ENCODE data around the gene FARP1.

FARP1 gene

DNA sequence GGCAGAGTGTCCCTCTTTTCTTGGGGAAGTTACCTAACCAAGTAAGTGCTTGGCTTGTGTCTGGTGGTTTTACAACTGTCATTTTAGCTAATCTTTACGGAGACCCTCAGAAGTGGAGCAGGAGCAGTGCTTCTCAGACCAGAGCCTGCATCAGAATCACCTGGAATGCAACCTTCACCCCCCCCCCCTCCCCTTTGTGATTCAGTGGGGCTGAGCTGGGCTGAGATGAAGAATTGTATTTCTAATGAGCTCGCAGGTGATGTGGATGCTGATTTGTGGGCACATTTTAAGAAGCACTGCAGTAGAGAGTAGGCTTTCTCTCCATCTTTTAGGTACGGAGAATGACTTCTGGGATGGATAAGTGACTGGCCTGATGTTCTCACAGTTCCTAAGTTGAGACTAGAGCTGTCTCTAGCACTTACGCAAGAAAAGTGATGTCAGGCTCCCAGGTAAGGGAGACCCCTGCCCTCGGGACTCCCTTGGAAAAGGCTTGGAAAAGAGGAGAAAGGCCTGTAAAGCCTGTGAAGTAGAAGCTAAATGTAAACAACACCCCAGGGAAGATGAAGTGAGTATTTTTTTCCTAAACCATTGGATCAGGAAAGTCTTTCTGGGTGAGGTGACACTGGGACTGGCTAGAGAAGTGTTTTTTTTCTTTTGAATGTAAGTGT is 57.5 kb downstream of the FARP1 start:
- no peak for DNase-seq (ENCODE audit: low spot score)

DNA sequence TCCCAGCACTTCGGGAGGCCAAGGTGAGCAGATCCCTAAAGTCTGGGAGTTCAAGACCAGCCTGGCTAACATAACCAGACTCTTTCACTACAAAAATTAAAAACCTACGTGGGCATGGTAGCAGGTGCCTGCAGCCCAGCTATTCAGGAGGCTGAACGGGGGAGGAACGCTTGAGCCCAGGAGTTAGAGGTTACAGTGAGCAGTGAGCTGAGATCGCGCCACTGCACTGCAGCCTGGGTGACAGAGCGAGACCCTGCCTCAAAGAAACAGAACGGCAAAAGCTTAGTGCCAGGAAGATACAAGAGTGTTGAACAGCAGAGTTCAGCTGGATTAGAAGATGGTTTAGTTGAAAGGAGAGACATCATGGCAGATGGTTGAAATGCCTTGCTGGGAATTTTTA is 58.3 kb downstream of the FARP1 start:
- no peak for DNase-seq (ENCODE audit: low spot score)

DNA sequence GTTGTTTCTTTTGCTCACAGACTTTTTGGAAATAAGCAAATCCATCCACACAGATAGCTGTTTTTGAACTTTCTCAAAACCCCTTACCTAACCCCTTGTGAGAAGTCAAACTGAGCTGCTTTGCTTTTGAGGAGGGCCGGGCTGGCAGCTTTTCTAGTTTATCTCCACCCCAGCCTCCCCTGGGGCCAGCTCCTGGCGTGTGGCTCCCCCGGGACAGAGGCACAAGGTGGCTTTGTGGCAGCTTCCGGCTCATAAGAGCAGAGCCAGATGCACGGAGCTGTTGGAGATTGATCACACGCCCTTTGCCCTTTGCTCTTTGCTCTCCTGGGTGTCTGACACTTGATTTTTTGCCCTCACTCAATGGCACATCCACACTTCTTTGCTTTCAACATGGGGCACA is 59.1 kb downstream of the FARP1 start:
- no peak for DNase-seq (ENCODE audit: low spot score)

DNA sequence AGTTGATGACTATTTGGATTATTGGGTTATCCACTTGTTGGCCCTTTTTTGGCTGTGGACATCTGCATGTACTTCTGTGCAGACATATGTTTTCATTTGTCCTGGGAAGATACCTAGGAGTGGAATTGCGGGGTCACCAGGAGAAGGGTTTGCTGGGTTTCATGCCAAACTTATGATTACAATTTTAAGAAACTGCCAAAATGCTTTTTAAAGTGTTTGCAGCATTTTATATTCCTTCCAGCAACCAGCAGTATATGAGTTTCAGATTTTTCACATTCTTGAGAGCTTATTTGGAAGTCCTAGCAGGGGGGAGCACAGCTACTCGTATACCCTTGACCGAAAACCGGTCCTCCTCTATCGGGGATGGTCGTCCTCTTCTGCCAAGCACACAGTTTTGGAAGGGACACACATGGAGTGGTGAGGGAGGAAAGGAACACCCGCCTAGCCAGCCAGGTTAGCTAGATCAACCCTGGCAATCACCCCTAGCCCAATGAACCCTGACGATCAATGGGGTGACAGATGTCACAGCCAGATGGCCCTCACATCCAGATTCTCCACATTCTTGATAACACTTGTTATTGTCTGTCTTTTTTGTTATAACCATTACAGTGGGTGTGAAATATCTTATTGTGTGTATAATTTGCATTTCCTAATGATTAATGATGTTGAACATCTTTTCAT is 60.9 kb downstream of the FARP1 start:
- no peak for DNase-seq (ENCODE audit: low spot score)

DNA sequence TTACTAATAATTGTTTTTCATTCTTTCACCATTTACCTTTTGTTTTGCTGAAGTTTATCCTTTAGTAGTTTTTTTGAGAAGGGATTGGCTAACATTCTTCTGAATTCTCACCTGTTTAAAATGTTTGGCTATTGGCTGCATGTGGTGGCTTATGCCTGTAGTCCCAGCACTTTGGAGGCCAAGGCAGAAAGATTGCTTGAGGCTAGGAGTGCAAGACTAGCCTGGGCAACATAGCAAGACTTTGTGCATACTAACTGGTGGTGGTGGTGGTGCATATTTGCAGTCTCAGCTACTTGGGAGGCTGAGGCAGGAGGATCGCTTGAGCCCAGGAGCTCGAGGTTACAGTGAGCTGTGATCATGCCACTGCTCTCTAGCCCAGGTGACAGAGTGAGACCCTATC is 61.7 kb downstream of the FARP1 start:
- no peak for DNase-seq (ENCODE audit: low spot score)

DNA sequence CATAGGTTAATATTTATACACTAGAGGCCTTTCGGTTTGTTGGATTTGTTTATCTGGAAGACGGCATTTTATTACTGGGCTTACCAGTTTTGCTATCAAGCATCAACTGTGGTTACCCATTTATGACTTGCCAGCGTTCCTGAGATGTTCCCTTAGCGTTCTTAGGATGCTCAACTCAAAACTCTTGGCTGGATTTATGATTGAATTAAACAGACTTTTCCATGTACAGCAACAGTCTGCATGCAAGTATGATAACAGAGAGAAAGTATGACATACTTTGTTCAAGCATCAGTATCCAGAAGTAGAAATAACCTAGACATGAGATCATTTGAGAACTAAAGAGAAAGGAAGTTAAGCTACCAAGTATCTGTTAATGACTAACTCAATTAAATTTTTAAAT is 64.1 kb downstream of the FARP1 start:
- DNase-seq (ENCODE audit: low spot score) = no peak

DNA sequence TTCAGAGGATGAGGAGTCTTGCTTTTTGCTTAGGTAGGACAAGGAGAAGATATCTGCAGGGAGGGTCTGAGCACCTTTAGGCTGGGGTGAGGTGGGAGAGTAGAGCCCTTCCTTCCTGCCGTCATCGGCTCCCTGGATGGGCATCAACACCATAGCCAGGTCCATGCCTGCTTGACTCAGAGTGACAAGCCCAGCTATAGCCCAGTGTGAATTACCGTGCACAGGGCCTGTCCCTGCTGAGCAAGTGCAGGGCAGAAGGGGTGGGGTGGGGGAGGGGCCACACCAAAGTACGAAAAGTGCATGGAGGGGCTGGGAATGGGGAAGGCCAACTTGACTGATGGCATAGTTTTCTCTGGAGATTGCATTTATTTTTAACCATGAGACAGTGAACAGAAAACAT is 64.5 kb downstream of the FARP1 start:
- no peak for DNase-seq (ENCODE audit: low spot score)

DNA sequence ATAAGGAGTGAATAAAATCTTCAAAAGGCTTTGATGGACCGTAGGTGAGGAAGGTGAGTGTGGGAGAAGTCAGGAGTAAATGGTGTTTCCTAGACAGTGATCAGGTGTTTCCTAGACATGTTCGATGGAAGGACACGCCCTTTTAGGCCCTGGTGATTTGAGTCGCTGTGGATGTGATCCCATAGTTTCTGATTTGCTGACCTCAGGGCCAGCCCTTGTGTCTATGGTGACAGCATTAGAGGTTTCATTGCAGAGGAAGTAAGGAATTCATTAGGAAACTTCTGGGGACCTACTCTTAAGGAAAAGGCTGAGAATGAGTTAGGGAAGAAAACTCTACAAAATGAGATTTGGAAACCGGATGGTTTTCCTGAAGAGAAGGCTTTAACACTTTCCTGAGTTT is 65.7 kb downstream of the FARP1 start:
- DNase-seq (ENCODE audit: low spot score) = no peak

DNA sequence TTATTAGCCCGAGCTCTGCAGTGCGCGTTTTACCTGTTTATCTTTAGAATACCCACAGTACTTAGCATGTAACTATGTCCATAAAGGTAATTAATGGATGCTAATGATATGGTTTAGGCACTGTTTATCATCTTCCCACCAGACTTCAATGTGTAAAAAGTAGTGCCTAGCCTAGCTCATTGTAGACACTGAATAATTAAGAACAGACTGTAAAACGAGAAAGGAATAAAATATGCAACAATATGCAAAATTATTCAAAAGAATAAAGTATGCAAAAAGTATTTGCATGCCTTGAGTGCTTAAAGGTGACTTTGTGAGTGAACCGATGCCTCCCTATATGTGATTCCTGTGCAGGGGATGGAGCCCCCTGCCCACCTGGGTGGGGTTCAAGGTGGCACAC is 69.9 kb downstream of the FARP1 start:
- DNase-seq (ENCODE audit: low spot score) = no peak

DNA sequence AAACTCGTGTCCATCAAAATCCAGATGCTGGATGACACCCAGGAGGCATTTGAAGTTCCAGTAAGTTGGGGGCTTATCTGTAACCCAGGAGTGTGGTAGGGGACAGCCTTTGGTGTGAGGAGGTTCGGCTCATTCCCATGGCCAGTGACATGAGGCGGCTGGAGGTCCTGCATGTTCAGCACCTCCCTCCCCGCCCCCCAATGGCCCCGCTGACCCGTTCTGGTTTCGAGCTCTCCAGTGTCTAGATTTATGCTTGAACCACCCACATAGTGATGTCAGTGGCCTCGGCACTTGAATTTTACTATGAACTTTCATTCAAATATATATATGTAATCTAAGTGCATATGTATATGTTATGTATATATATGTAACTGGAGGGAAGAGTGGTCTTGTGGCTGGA is 70.5 kb downstream of the FARP1 start:
- DNase-seq (ENCODE audit: low spot score) = no peak

DNA sequence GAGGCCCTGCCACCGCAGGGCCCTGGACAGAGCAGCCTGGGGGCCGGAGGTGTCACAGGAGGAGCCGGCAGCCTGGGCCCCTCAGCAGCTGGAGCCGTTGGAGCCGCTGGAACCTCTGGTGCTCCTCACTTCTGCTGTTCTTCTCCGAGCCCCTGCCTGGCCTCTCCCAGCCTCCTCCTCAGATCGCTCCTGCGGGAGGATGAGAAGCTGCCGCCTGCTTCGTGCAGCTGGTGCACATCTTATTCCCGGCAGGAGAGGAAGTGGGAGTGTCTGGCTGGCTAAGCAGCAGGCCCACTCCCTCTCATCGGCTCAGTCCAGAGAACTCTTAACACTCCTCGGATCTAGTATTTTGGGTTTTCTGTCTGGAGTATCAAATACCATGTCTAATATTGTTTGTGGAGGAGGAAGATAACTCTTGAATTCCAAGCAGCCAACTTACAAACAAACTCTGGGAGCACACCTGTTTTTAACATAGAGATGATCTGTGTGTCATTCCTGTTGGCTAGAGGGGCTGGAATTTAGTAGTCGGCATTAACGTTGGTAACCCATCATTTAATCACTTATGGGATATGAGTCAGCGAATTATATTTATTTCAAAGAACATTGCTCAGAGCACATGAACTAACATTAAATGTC is 71.2 kb downstream of the FARP1 start:
- no peak for DNase-seq (ENCODE audit: low spot score)

DNA sequence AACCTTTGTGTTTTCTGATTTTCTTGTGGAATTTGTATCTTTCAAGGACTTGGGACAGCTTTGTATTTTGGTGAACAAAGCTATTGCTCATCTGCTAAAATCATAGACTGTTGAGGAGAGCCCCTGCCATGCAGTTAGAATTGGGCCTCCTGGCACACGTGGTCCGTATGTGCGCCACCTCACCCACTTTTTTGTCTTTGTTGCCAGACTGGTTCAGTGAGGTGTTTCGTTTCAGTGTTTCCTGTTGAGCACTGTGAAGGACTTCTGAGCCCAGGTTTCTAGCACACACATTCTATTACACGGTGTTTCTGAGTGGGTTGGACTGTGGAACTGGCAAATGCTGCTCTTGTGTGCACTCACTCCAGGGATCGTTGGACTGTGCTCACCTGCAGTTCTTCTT is 71.8 kb downstream of the FARP1 start:
- DNase-seq (ENCODE audit: low spot score) = no peak

DNA sequence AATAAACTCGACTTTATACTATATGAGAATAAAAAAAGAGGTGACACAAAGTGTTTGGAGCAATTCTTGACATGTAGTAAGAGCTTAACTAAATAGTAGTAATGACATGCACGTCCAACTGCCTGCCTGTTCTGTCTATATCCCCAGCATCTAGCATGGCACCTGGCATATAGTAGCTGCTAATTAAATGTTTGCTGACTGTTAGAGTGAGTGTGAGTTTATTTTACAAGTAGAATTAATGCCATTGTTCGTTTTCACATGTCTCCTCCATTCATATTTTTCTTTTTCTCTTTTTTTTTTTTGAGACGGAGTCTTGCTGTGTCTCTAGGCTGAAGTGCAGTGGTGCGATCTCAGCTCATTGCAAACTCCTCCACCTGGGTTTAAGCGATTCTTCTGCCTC is 72.6 kb downstream of the FARP1 start:
- DNase-seq (ENCODE audit: low spot score) = no peak

DNA sequence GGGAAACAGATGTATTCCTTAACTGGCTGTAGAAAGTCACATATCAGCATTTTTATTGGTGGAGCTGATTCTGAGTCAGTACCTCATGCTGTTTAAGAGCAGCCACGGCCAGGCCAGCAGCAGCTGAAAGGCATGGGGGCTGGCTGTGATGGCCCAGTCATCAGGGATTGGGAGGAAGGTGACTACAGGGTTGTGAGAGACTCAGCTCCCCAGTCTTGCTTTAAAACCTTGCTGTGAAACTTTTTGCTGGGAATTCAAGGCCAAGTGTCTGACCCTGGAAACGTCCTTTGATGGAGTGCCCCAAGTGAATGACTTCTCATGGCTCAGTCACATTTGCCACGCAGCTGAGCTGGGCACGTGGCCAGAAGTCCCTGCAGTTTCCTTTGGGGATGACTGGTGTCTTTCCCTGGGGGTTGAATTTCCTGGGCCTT is 73.3 kb downstream of the FARP1 start:
- no peak for DNase-seq (ENCODE audit: low spot score)

DNA sequence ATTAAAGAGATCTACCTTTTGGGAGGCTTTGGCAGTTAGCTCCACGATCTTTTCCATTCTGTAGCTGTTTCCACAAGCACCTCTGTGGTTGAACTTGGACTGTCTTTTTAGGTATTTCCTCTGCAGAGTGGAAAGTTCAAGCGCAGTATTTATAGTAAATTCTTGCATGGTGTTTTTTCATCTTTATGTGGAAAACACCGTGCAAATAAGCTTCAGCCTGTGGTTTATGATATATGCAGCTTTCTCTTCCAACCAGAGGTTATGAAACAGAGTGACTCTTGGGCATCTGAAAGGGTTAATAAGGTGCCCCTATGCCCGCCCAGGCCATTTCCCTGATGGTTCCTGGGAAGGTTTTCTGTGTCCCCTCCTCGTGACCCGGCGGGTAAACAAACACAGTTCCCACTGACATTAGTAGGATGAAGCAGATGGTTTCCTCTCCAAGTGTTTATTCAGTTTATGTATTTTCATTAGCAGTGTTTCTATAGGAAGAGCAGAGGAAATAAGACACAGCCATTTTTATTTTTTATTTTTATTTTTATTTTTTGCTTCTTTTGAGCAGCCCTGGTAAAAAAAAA is 73.9 kb downstream of the FARP1 start:
- no peak for DNase-seq (ENCODE audit: low spot score)

DNA sequence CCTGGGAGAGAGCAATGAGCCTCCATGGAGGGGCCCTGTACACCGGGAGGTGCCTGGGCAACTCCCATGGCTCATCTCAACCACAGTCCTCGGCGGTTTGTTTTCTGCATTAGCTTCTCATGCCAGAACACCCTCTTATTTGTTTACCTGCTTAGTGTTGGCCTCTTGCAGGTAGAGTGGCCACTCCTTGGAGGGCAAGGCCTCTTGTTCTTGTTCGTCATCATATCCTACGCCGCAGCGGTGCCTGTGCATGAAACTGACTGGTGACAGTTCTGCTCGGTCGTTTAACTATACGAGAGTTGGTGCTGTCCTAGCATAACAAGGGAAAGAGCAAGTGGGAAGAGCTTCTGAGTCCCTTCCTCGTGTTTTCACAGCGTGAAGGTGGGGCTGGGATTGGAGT is 74.7 kb downstream of the FARP1 start:
- no peak for DNase-seq (ENCODE audit: low spot score)

DNA sequence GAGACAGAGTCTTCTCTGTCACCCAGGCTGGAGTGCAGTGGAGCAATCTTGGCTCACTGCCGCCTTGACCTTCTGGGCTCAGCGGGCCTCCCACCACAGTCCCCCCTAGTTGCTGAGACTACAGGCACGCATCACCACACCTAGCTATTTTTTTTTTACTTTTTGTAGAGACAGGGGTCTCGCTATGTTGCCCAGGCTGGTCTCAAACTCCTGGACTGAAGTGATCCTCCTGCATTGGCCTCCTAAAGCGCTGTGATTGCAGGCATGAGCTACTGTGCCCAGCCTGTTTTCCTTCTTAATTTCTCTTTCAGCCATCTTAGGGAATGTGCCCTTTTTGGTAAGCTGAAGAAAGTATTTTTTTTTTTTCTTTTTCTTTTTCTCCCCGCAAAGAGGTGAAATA is 76.8 kb downstream of the FARP1 start:
- DNase-seq (ENCODE audit: low spot score) = no peak

DNA sequence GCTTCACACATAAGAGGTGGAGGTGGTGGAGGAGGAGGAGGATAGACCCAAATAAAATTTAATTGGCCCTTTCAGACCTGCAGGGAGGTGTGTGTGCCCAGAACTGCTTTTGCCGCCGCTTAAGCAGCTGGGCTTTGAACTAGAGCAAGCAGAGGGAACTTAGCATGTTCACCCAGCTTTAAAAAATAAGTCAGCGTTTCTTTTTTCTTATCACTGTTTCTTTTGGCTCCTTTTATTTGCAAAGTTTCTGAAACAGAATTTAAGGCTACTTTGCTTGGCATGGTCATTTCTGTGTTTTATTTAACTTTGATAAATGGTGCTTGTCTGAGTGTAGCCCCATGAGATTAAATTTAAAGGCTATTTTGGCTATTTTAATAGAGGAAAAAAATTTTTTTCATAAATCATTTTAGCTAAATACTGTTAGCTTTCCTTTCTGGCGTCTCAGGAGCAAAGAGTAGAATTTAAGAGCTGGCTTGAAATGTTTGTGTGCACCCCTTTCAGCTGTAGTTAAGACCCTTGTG is 77.4 kb downstream of the FARP1 start:
- DNase-seq (ENCODE audit: low spot score) = no peak

DNA sequence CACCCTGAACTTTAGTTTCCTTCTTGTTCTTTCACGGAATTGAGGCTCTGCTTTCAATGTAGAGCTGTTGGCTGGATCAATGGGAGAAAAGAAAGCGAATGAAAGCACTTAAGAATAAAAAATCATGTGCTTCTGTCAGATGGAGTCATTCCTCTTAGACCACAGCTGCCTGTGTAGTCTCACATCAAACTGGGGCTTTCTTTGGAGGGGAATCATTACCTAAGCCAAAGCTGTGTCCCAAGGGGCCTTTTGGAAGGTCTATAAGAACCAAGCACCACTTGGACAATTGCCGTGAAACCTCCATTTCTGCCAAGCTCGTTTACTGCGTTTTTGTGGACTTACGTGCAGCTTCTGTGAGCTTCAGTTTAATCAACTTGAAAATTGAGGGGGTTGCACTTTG is 78.3 kb downstream of the FARP1 start:
- DNase-seq (ENCODE audit: low spot score) = no peak

DNA sequence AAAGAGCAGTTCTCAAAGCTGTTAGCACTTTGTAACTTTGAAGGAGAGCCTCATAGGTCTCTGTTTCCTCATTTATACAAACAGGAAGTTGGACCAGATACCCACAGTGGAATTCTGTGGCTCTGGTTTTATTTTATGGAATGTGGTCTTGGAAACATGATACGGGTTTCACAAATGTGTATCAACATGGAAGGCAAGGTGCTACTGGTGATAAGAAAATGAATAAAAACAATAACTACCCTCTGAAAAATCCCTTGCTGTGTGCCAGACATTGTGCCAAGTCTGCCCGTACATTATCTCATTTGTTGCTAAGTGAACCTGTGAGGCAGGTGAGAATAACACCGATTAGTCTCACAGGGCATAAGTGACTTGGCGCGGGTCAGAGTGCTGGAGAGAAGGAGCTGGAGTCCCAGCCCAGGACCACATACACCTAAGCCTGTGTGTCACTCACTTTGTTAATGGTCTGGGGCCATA is 79.2 kb downstream of the FARP1 start:
- DNase-seq (ENCODE audit: low spot score) = no peak

DNA sequence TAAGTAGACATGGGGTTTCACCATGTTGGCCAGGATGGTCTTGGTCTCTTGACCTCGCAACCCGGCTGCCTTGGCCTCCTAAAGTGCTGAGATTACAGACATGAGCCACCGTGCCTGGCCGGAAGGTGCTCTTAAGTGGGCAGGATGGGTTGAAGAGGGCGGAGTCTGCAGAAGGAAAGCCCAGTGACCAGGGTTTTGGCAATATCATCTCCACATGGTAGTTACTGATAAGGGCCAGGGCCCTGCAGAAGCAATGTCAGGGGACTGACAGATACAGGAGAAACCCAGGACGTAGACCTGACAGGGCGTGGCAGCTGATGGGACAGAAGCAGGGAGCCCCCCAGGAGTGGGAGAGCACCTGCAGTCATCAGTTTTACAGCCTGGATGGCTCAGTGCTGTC is 79.9 kb downstream of the FARP1 start:
- no peak for DNase-seq (ENCODE audit: low spot score)

DNA sequence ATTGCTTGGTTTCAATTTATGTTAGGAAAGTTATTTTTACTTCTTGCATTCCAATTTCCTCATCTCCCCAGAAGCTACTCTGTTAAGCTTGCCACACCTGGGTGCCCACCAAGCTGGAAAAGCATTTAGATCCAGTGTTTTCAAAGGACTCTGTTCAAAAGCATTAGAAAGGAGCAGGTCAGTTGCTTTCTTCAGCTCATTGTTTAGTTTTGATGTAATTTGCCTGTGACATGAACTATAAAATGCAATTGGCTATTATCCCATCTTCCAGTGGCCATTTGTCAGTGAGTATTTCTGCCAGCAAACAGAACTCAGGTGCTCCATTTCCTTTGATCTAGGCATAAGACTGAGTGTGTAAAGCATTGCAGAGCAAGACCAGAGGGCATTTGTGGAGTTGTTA is 80.8 kb downstream of the FARP1 start:
- DNase-seq (ENCODE audit: low spot score) = no peak

DNA sequence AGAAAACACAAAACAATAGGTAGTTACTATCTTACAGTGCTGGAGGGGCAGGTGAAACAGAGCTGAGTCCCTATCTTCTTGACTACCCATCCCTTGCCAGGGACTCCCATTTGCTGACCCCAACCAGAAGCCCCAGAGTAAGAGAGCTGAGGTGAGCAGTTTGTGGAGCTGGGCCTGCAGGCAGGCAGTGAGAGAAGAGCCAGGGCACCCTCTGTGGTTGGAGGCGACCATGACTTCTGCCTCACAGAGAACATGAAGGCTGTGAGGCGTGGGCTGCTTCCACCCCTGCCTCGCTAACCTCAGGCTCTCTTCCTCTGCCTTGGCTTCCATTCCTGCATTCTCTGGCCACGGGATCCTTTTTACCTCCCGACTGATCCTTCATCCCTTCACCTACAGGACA is 81.7 kb downstream of the FARP1 start:
- no peak for DNase-seq (ENCODE audit: low spot score)
